Smooth muscle cell (in vitro differentiated cells): ENCODE measurements around the gene EVC2. TPM values are rescaled to one million over a fixed set of nuclear protein-coding genes. Genes with fewer than 3 reads are reported as not detected.

Experiments used
- DNase-seq: peaks from one replicate; lab custom pipeline; 2025; ENCODE audit not compliant: unreplicated experiment; lab: John Stamatoyannopoulos, UW
- H2AFZ ChIP-seq: fragments of 200-600 bp; sonication (generic); 2 replicates; pipeline ENCODE4 v1.6.0; 2016; ENCODE audit warnings: antibody characterized with exemption, low read depth, mild to moderate bottlenecking
- H3F3A ChIP-seq: fragments of 200-600 bp; sonication (generic); 2 replicates; pipeline ENCODE4 v1.6.0; 2017; ENCODE audit warnings: antibody characterized with exemption, low read depth
- H3K27ac ChIP-seq: fragments of 200-600 bp; sonication (generic); 2 replicates; pipeline ENCODE4 v1.5.1; 2016; ENCODE audit warnings: low read depth, mild to moderate bottlenecking
- H3K27me3 ChIP-seq: fragments of 200-600 bp; sonication (generic); 2 replicates; pipeline ENCODE4 v1.6.1; 2016; ENCODE audit warnings: low read depth, mild to moderate bottlenecking
- H3K36me3 ChIP-seq: fragments of 200-600 bp; sonication (generic); 2 replicates; pipeline ENCODE4 v1.5.1; 2016; ENCODE audit warnings: low read depth
- H3K4me1 ChIP-seq: fragments of 200-600 bp; sonication (generic); 2 replicates; pipeline ENCODE4 v1.5.1; 2016; ENCODE audit warnings: low read depth
- H3K4me2 ChIP-seq: fragments of 200-600 bp; sonication (generic); 2 replicates; pipeline ENCODE4 v1.6.0; 2016; ENCODE audit warnings: mild to moderate bottlenecking
- H3K4me3 ChIP-seq: fragments of 200-600 bp; sonication (generic); 2 replicates; pipeline ENCODE4 v1.5.1; 2016; ENCODE audit warnings: mild to moderate bottlenecking
- H3K79me2 ChIP-seq: fragments of 200-600 bp; sonication (generic); 2 replicates; pipeline ENCODE4 v1.6.0; 2016; ENCODE audit warnings: low read depth, mild to moderate bottlenecking
- H3K9ac ChIP-seq: fragments of 200-600 bp; sonication (generic); 2 replicates; pipeline ENCODE4 v1.6.0; 2016; ENCODE audit warnings: low read depth
- H3K9me3 ChIP-seq: fragments of 200-600 bp; sonication (generic); replicated peaks from 2 replicates; pipeline ENCODE4 v1.5.1; 2016; ENCODE audit warnings: low read depth
- H4K20me1 ChIP-seq: fragments of 200-600 bp; sonication (generic); 2 replicates; pipeline ENCODE4 v1.6.0; 2016; ENCODE audit warnings: low read depth
- WGBS: methylation state at CpG from one replicate; pipeline ENCODE4 v1.1.7; 2016; ENCODE audit warnings: low lambda C conversion rate; 5-methylcytosine and 5-hydroxymethylcytosine counted together
- polyA plus RNA-seq: library from polyadenylated mRNA; unstranded; fragments of >200 nt; fragmentation: Nextera tagmentation; extraction: Ambion mirVana; gene quantifications from 2 replicates; pipeline ENCODE4 v1.2.1, GENCODE V29; 2016
- total RNA-seq: library from RNA; depleted of rRNA; stranded (reverse); fragments of >200 nt; gene quantifications from 2 replicates; pipeline ENCODE4 v1.2.3, GENCODE V29; 2014
- TF ChIP-seq, protein P1 (sequence below): fragments of 200-600 bp; sonication (generic); IDR thresholded peaks from 2 replicates; pipeline ENCODE4 v1.5.1; 2017; ENCODE audit warnings: borderline replicate concordance, mild to moderate bottlenecking, antibody characterized with exemption; ENCODE audit not compliant: insufficient read depth, poor library complexity, severe bottlenecking

Gene EVC2
- total and polyA plus RNA-seq, 2 experiments from 2014 or later, result 6.9 to 7.9 TPM

DNA sequence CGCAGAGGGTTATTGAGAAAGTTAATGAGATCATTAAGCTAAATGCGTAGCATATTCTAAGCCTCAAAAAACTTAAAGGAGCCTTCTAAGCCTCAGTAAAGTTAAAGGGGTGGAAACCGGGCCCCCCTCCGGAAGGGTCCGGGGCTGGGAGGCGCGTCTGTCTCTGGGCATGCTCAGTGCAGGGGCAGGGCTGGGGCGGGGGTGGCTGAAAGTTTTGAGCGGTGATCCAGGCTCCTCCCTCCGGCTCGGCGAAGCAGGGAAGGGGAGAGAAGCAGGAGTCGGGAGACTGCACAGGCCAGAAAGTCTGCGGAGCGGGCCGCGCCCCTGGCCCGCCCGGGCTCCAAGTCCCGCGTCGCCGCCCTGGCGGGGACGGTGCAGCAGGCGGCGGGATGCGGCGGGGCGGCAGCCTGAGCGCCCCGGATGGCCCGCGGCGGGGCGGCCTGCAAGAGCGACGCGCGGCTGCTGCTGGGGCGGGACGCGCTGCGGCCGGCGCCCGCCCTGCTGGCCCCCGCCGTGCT lies 2.7 kb upstream of the EVC2 start, which contains the start of gene EVC:
Gene EVC, plus strand, starts transcription at position 241 of the 518 bp plus-strand sequence. Its CDS starts 180 bp downstream, at position 421.
- H3K9ac ChIP-seq, result peak within 1 kb of the TSS; percentile 70
- H3K27ac ChIP-seq, result peak within 1 kb of the TSS; percentile 89
- DNase-seq, result peak; percentile 68
- H3K36me3 ChIP-seq, result peaks cover 5% of the 10 kb centered on the region
- H4K20me1 ChIP-seq, result peaks cover 24% of the 10 kb centered on the region
- peaks cover 45% of the 10 kb centered on the region for H3K79me2 ChIP-seq
- H3K4me3 ChIP-seq, result peak within 1 kb of the TSS; percentile 50
- WGBS, result 2% methylated on average over 25 of the region's 49 CpGs
- H3K27me3 ChIP-seq, result no peaks in the 10 kb centered on the region
- peaks cover 19% of the 10 kb centered on the region for H3K4me1 ChIP-seq
- peak within 1 kb of the TSS; percentile 89 for H2AFZ ChIP-seq
- H3K9me3 ChIP-seq, result peaks cover 6% of the 10 kb centered on the region
- TF ChIP-seq, protein P1, sequence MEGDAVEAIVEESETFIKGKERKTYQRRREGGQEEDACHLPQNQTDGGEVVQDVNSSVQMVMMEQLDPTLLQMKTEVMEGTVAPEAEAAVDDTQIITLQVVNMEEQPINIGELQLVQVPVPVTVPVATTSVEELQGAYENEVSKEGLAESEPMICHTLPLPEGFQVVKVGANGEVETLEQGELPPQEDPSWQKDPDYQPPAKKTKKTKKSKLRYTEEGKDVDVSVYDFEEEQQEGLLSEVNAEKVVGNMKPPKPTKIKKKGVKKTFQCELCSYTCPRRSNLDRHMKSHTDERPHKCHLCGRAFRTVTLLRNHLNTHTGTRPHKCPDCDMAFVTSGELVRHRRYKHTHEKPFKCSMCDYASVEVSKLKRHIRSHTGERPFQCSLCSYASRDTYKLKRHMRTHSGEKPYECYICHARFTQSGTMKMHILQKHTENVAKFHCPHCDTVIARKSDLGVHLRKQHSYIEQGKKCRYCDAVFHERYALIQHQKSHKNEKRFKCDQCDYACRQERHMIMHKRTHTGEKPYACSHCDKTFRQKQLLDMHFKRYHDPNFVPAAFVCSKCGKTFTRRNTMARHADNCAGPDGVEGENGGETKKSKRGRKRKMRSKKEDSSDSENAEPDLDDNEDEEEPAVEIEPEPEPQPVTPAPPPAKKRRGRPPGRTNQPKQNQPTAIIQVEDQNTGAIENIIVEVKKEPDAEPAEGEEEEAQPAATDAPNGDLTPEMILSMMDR, result no peak
- peaks cover 18% of the 10 kb centered on the region for H3F3A ChIP-seq
- peak within 1 kb of the TSS; percentile 88 for H3K4me2 ChIP-seq

DNA sequence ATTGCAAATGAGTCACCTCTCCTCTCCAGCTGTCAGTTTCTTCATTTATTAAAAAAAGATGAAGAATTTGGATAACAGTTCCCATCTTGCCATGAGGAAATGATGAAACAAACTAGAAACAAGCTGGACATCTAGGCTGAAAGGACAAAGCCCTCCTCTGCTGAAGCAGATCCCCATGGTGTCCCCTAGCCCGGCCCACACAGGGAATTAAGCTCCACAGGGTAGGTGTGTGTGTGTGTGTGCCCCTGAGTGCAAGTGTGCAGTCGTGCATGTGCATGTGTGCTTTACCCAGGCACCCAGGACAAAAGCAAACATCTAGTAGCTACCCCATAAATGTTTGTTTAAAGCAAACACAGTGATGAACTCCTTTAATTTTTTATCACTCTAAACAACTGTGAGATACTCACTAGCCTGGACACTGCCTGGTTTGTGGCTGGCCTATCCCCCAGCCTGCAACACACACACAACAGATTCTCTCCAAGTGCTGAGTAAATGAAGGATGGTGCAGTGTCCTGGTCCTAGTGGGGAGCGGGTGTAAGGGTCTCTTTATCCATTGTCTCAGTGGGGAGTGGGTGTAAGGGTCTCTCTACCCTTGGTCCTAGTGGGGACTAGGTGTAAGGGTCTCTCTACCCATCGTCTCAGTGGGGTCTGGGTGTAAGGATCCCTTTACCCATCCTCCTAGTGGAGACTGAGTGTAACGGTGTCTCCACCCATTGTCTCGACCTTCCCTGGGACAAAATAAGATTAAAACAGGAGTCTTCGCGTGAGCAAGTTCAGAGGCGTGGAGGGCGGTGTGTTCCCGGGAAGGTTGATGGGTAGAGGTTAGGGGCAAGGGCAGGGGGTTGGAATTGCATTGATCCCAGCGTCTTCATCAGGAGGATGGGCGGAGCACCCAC lies 2.0 kb upstream of the EVC2 start:
- Histone ChIP-seq H3K36me3 (peaks cover 4% of the 10 kb centered on the region), H2AFZ (peak overlapping the region; percentile 89), H3K4me1 (peaks cover 19% of the 10 kb centered on the region), H3K79me2 (peaks cover 37% of the 10 kb centered on the region), H3K4me3 (peak overlapping the region; percentile 50), H3K9ac (peak overlapping the region; percentile 16), H4K20me1 (peaks cover 19% of the 10 kb centered on the region), H3K27ac (peak overlapping the region; percentile 79), H3K4me2 (peak overlapping the region; percentile 85), H3K27me3 (no peaks in the 10 kb centered on the region), H3K9me3 (peaks cover 5% of the 10 kb centered on the region), H3F3A (peaks cover 18% of the 10 kb centered on the region)
- TF ChIP-seq, protein P1, result peak; percentile 37
- WGBS, result 23% methylated on average over 13 of the region's 13 CpGs
- DNase-seq, result no peak

DNA sequence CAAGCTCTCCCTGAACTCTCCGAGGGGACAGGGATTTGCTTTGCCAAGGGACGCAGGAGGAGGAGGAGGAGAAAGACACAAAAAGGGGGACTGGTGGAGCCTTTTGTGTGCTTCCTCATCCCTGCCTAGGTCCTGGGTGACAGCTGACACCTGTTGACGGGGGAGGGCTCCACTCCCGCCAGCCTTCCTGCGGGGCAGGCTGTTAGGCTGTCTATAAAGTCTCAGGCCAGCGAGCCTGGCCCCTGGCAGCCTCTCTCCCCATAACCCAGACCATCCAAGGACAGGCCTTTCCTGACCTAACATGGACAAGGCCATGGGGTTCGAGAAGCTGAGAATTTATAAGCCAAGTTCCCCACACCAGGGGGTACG lies 832 bp upstream of the EVC2 start:
- Histone ChIP-seq H4K20me1 (peaks cover 14% of the 10 kb centered on the region), H2AFZ (peak overlapping the region; percentile 94), H3K9ac (no peak overlapping the region), H3K4me2 (no peak overlapping the region), H3K27ac (peak overlapping the region; percentile 57), H3K4me1 (peaks cover 19% of the 10 kb centered on the region), H3K79me2 (peaks cover 26% of the 10 kb centered on the region), H3K36me3 (no peaks in the 10 kb centered on the region), H3K27me3 (no peaks in the 10 kb centered on the region), H3F3A (peaks cover 18% of the 10 kb centered on the region), H3K4me3 (peak overlapping the region; percentile 80), H3K9me3 (no peaks in the 10 kb centered on the region)
- DNase-seq, result no peak
- 73% methylated on average over 8 of the region's 8 CpGs for WGBS
- TF ChIP-seq, protein P1, result no peak
